HepG2 (cell line): ENCODE data around the gene STAT4. TPM values are rescaled to one million over a fixed set of nuclear protein-coding genes. Genes with fewer than 3 reads are reported as not detected.

ENCODE experiments used
- CBX1 ChIP-seq: IDR thresholded peaks from one replicate; pipeline ENCODE4 v1.6.1; 2016; ENCODE audit warnings: antibody characterized with exemption, low read depth
- GATAD2A ChIP-seq: IDR thresholded peaks from 2 replicates; pipeline ENCODE4 v1.6.1; 2016
- GLI4 ChIP-seq: sonication (generic); formaldehyde crosslinking; IDR thresholded peaks from 2 replicates; pipeline ENCODE4 v1.5.1; 2020; ENCODE audit warnings: missing genetic modification reagents, mild to moderate bottlenecking, moderate library complexity, borderline replicate concordance
- GPN1 ChIP-seq: sonication (generic); formaldehyde crosslinking; IDR thresholded peaks from 2 replicates; pipeline ENCODE4 v1.5.1; 2020; ENCODE audit warnings: missing genetic modification reagents, borderline replicate concordance
- HDAC1 ChIP-seq: sonication (generic); formaldehyde crosslinking; IDR thresholded peaks from 2 replicates; pipeline ENCODE4 v1.5.1; 2020; ENCODE audit warnings: mild to moderate bottlenecking, missing genetic modification reagents
- HIVEP1 ChIP-seq: sonication (generic); formaldehyde crosslinking; IDR thresholded peaks from 2 replicates; pipeline ENCODE4 v1.4.0; 2020; ENCODE audit warnings: mild to moderate bottlenecking, missing genetic modification reagents
- HNRNPLL ChIP-seq: fragments of 200-400 bp; formaldehyde crosslinking; IDR thresholded peaks from 2 replicates; pipeline ENCODE4 v1.6.1; 2017; ENCODE audit warnings: mild to moderate bottlenecking, low read depth, low read length; ENCODE audit not compliant: poor library complexity, severe bottlenecking
- JARID2 ChIP-seq: sonication (generic); formaldehyde crosslinking; IDR thresholded peaks from 2 replicates; pipeline ENCODE4 v1.8.1; 2023; ENCODE audit warnings: missing genetic modification reagents, inconsistent platforms; ENCODE audit not compliant: insufficient replicate concordance
- KDM6A ChIP-seq: IDR thresholded peaks from 2 replicates; pipeline ENCODE4 v1.6.1; 2016; ENCODE audit warnings: low read depth
- NFRKB ChIP-seq: fragments of 450-650 bp; IDR thresholded peaks from 2 replicates; pipeline ENCODE4 v1.6.1; 2017
- PITX1 ChIP-seq: sonication (generic); formaldehyde crosslinking; IDR thresholded peaks from 2 replicates; pipeline ENCODE4 v1.5.1; 2020; ENCODE audit warnings: mild to moderate bottlenecking, missing genetic modification reagents
- RFXAP ChIP-seq: sonication (generic); formaldehyde crosslinking; IDR thresholded peaks from 2 replicates; pipeline ENCODE4 v1.4.0; 2020; ENCODE audit warnings: missing genetic modification reagents, borderline replicate concordance
- SIX1 ChIP-seq: sonication (generic); formaldehyde crosslinking; IDR thresholded peaks from 2 replicates; pipeline ENCODE4 v1.4.0; 2020; ENCODE audit warnings: missing genetic modification reagents, borderline replicate concordance
- ZC3H4 ChIP-seq: sonication (generic); formaldehyde crosslinking; IDR thresholded peaks from 2 replicates; pipeline ENCODE4 v1.4.0; 2020; ENCODE audit warnings: missing genetic modification reagents, borderline replicate concordance
- ZNF367 ChIP-seq: sonication (generic); formaldehyde crosslinking; IDR thresholded peaks from 2 replicates; pipeline ENCODE4 v1.4.0; 2020; ENCODE audit warnings: missing genetic modification reagents, borderline replicate concordance
- ZNF773 ChIP-seq: sonication (generic); formaldehyde crosslinking; IDR thresholded peaks from 2 replicates; pipeline ENCODE4 v1.4.0; 2020; ENCODE audit warnings: missing genetic modification reagents, borderline replicate concordance
- polyA plus RNA-seq, 8 experiments: library from polyadenylated mRNA; depleted of rRNA in 3 of 8; stranded (reverse) in 7 of 8; unstranded in 1 of 8; fragments of >200 nt; fragmentation: Illumina TruSeq in 4 of 8; extraction: Trizol in 4 of 8; gene quantifications; 2 replicates each; pipeline versions ENCODE4 v1.2.1 to v1.2.3, GENCODE V29; 2011 to 2016; ENCODE audit warnings: low read depth in 4 of 8, missing spikeins in 1 of 8, mixed read lengths in 1 of 8; ENCODE audit not compliant: insufficient read depth in 1 of 8
- total RNA-seq, 5 experiments: library from RNA; depleted of rRNA; stranded (reverse); fragments of >200 nt; fragmentation: Illumina TruSeq; extraction: Trizol; gene quantifications; 2 replicates each; pipeline ENCODE4 v1.2.3, GENCODE V29; 2016; ENCODE audit warnings: low read depth in 1 of 5
- TF ChIP-seq, protein P1 (sequence below): sonication (generic); formaldehyde crosslinking; IDR thresholded peaks from 2 replicates; pipeline ENCODE4 v1.4.0; 2020; ENCODE audit warnings: mild to moderate bottlenecking, low read depth, missing genetic modification reagents
- TF ChIP-seq, protein P2 (sequence below): sonication (generic); formaldehyde crosslinking; IDR thresholded peaks from 2 replicates; pipeline ENCODE4 v1.4.0; 2020; ENCODE audit warnings: missing genetic modification reagents
- TF ChIP-seq, protein P3 (sequence below): sonication (generic); formaldehyde crosslinking; IDR thresholded peaks from 2 replicates; pipeline ENCODE4 v1.5.0; 2020; ENCODE audit warnings: missing genetic modification reagents
- TF ChIP-seq, protein P4 (sequence below): sonication (generic); formaldehyde crosslinking; IDR thresholded peaks from 2 replicates; pipeline ENCODE4 v1.8.0; 2022; ENCODE audit warnings: missing genetic modification reagents, low read depth, mild to moderate bottlenecking, borderline replicate concordance
- TF ChIP-seq, protein P5 (sequence below): IDR thresholded peaks from 2 replicates; pipeline ENCODE4 v1.6.1; 2016; ENCODE audit warnings: control low read depth

Gene STAT4
- total and polyA plus RNA-seq, 2 of the 13 experiments (the other 11 are each of a cell fraction or from before 2014, with no cell fraction given) = 0.37 TPM; not detected in 1

DNA sequence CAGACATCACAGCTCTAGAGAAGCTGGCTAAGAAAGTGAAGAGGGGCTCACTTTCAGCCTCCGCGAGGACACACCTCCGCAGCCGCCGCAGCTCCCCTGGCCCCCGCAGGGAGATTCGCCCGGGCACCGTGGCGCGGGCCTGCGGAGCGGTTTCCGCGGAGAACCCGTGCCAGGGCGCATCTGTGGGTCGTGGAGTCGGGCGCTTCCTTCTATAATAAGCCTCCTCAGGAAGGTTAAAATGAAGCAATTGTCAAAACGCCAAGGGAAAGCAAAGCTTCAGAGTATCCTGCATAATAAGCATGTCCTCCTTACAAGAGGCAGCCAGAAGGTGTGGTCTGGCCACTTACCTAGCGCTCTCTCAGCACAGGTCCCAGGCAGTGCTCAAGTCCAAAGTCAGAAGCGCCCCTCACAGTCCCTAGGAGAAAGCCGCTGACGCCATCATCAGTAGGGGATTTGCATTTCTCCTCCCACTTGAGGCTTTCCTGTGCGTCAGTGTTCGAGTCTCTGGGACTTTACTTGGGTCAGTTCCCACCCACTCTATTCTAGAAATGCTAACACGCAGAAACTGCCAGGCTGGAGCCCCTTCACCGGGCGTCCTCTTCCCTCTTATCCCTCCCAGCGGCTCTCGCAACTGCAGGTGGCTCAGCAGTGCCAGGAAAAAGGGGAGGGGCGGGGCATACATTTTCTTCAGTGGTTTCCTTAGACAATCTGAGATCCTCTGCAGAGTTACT, at the start of gene STAT4 (continued):
- 0 out of 2 replicates have a peak, but pooled peaks have one; percentile 2 for TF ChIP-seq RFXAP (CRISPR knock-in tag)
- TF ChIP-seq JARID2 (CRISPR knock-in tag) = no peak
- no peak for TF ChIP-seq SIX1 (CRISPR knock-in tag)
- no peak for TF ChIP-seq HIVEP1
- TF ChIP-seq, protein P1, sequence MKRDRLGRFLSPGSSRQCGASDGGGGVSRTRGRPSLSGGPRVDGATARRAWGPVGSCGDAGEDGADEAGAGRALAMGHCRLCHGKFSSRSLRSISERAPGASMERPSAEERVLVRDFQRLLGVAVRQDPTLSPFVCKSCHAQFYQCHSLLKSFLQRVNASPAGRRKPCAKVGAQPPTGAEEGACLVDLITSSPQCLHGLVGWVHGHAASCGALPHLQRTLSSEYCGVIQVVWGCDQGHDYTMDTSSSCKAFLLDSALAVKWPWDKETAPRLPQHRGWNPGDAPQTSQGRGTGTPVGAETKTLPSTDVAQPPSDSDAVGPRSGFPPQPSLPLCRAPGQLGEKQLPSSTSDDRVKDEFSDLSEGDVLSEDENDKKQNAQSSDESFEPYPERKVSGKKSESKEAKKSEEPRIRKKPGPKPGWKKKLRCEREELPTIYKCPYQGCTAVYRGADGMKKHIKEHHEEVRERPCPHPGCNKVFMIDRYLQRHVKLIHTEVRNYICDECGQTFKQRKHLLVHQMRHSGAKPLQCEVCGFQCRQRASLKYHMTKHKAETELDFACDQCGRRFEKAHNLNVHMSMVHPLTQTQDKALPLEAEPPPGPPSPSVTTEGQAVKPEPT (CRISPR knock-in tag) = no peak
- no peak for TF ChIP-seq CBX1
- TF ChIP-seq KDM6A (CRISPR knock-in tag) = no peak
- no peak for TF ChIP-seq NFRKB
- TF ChIP-seq, protein P2, sequence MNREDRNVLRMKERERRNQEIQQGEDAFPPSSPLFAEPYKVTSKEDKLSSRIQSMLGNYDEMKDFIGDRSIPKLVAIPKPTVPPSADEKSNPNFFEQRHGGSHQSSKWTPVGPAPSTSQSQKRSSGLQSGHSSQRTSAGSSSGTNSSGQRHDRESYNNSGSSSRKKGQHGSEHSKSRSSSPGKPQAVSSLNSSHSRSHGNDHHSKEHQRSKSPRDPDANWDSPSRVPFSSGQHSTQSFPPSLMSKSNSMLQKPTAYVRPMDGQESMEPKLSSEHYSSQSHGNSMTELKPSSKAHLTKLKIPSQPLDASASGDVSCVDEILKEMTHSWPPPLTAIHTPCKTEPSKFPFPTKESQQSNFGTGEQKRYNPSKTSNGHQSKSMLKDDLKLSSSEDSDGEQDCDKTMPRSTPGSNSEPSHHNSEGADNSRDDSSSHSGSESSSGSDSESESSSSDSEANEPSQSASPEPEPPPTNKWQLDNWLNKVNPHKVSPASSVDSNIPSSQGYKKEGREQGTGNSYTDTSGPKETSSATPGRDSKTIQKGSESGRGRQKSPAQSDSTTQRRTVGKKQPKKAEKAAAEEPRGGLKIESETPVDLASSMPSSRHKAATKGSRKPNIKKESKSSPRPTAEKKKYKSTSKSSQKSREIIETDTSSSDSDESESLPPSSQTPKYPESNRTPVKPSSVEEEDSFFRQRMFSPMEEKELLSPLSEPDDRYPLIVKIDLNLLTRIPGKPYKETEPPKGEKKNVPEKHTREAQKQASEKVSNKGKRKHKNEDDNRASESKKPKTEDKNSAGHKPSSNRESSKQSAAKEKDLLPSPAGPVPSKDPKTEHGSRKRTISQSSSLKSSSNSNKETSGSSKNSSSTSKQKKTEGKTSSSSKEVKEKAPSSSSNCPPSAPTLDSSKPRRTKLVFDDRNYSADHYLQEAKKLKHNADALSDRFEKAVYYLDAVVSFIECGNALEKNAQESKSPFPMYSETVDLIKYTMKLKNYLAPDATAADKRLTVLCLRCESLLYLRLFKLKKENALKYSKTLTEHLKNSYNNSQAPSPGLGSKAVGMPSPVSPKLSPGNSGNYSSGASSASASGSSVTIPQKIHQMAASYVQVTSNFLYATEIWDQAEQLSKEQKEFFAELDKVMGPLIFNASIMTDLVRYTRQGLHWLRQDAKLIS = no peak
- TF ChIP-seq GLI4 = no peak
- TF ChIP-seq, protein P3, sequence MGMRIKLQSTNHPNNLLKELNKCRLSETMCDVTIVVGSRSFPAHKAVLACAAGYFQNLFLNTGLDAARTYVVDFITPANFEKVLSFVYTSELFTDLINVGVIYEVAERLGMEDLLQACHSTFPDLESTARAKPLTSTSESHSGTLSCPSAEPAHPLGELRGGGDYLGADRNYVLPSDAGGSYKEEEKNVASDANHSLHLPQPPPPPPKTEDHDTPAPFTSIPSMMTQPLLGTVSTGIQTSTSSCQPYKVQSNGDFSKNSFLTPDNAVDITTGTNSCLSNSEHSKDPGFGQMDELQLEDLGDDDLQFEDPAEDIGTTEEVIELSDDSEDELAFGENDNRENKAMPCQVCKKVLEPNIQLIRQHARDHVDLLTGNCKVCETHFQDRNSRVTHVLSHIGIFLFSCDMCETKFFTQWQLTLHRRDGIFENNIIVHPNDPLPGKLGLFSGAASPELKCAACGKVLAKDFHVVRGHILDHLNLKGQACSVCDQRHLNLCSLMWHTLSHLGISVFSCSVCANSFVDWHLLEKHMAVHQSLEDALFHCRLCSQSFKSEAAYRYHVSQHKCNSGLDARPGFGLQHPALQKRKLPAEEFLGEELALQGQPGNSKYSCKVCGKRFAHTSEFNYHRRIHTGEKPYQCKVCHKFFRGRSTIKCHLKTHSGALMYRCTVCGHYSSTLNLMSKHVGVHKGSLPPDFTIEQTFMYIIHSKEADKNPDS (CRISPR knock-in tag) = no peak
- TF ChIP-seq HDAC1 (CRISPR knock-in tag) = no peak
- TF ChIP-seq ZNF773 (CRISPR knock-in tag) = no peak
- TF ChIP-seq, protein P4, sequence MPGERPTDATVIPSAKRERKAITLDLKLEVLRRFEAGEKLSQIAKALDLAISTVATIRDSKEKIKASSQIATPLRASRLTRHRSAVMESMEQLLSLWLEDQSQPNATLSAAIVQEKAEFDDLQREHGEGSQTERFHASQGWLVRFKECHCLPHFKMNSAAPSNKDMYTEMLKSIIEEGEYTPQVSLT (CRISPR knock-in tag) = no peak
- peak; percentile 68 for TF ChIP-seq HNRNPLL
- no peak for TF ChIP-seq PITX1 (CRISPR knock-in tag)
- TF ChIP-seq, protein P5, sequence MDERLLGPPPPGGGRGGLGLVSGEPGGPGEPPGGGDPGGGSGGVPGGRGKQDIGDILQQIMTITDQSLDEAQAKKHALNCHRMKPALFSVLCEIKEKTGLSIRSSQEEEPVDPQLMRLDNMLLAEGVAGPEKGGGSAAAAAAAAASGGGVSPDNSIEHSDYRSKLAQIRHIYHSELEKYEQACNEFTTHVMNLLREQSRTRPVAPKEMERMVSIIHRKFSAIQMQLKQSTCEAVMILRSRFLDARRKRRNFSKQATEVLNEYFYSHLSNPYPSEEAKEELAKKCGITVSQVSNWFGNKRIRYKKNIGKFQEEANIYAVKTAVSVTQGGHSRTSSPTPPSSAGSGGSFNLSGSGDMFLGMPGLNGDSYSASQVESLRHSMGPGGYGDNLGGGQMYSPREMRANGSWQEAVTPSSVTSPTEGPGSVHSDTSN = no peak
- TF ChIP-seq GATAD2A (CRISPR knock-in tag) = no peak
- no peak for TF ChIP-seq ZC3H4 (CRISPR knock-in tag)
- 0 out of 2 replicates have a peak, but pooled peaks have one; percentile 36 for TF ChIP-seq ZNF367 (CRISPR knock-in tag)
- TF ChIP-seq GPN1 = no peak
